ENCODE data around the gene TRAM2.
A peak's percentile ranks its signal among the peaks of the same experiment; 100 is the strongest.

Gene TRAM2

DNA sequence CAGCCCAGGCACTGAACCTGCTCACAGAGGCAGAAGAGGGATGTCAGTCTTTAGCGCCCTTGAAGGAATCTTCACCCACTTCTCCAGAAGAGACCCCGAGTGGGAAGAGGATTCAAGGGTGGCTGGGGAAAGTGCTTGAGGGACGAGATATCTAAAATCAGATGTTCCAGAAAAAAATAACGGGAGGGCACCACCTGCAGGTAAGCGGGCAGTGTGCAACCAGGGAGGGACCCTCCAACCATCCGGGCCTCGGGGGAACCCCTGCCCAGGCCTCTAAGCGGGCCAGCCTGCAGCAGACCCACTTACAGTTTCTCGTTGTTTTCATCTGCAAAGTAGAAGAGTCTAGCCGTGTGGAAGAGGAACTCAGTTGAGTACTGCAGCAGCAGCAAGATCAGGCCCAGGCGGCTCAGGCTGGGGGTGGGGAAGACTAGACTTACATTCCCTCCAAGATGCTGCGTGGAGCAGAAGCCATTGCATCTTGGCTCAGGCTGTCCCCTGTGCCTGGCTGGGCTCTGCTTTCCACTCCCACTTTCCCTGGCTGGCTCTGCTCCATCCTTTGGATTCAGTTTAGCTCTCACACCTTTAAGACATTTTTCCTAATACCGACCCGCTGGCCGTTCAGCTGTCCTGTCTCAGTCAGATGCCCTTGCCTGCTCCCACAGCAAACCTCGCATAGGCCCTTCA lies 71.0 kb downstream of the TRAM2 start:
- no peak for DNase-seq

- DNase-seq = no peak
These were observed 72.1 kb downstream of the TRAM2 start for GRCh38 chr6:52504782-52505136.

DNA sequence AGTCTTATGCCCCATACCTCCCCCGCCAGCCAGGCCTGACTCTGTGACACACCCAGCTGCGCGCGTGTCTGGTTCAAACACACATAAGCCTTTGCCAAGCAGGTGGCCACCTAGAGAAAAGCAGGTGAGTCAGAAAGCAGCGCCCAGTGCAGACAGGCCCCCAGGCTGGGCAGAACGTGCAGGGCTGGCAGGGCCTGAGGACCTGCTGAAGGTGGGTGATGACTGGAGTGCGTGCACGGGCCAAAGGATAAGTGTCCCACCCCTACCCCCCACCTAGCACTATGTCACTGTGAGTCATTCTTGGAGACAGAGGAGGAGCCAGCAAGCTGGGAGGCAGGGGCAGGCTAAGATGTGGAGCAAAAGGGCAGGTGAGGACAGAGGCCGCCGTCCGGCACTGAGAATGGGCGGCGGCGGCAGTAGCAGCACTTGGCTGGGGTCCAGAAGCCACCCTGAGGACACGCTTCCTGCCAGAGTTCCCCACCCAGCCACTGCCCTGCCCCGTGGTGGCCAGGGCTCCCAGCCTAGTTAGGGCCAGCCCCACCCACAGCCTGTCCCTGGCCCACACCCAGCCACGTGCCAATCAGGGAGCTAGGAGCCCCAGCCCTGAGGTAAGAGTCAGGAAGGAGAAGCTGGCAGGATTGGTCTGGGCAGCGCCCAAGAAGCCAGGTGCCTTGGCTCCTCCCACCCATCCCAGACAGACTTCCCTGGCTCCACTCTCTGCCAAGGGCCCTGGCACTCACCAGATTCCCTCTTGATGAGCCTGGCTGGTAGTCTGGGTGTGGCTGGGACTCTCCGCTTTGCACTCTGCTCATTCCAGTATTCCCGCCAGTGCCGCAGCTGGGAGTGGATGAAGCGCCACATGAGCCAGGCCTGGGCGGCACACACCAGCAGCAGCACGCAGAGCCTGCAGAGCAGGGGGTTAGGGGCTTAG lies 72.7 kb downstream of the TRAM2 start:
- DNase-seq = no peak

GRCh38 chr6:52503323-52503747 lies 73.5 kb downstream of the TRAM2 start:
- DNase-seq = no peak

DNA sequence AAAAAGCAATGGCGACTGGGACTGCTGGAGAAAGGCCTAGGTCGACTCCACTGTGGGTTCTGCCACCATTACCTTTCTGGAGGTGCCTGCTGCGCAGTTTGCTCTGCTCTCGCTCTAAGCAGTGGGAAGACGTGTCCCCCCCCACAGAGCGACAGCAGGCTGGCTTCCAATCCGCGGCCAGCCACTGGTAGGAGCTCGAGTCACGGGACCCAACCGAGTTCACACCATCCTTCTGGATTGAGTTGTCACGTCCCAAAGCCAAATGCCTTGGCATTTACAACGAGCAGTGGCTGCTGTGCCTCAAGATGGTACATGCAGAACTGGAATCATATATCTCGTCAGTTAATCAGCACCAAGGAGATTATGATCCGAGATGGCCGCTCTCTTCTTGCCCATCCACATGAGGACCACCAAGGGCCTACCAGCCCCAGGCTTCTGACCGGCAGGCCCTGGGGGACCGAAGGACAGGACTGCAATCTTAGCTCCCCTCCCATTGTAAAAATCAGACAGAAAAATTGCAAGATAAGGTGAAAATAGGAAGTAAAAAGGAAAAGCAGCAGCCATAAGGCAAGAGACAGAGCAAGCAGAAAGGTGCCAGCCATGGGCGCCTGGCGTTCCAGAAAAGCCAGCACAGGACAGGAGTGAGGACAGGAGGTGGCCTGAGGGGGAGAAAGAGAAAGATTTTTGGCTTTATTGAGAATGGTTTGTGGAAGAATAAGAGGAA lies 74.4 kb downstream of the TRAM2 start:
- no peak for DNase-seq

- DNase-seq = no peak
These were observed 76.4 kb downstream of the TRAM2 start for GRCh38 chr6:52500238-52501129.

GRCh38 chr6:52499681-52500236 lies 77.1 kb downstream of the TRAM2 start:
- DNase-seq = no peak

DNA sequence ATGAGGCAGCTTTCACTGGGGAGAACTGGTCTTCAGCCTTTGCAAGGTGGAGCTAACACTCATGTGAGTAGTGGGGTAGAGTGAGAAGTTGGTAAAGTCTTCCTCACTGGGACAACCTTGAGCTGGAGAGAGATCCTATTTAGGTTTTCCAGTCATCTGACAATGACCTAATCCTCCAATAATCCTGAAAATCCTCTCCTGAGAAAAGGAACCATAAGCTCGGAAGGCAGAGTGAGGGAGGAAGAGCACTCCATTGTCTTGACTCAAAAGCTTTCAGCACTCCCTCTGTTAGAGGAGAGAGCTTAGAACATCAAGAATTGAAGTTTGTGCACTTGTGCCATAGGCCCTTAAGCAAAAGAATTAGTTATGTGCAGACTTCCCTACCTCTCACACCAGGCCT lies 77.8 kb downstream of the TRAM2 start:
- DNase-seq = no peak

GRCh38 chr6:52498538-52499017 lies 78.3 kb downstream of the TRAM2 start:
- DNase-seq = no peak

DNA sequence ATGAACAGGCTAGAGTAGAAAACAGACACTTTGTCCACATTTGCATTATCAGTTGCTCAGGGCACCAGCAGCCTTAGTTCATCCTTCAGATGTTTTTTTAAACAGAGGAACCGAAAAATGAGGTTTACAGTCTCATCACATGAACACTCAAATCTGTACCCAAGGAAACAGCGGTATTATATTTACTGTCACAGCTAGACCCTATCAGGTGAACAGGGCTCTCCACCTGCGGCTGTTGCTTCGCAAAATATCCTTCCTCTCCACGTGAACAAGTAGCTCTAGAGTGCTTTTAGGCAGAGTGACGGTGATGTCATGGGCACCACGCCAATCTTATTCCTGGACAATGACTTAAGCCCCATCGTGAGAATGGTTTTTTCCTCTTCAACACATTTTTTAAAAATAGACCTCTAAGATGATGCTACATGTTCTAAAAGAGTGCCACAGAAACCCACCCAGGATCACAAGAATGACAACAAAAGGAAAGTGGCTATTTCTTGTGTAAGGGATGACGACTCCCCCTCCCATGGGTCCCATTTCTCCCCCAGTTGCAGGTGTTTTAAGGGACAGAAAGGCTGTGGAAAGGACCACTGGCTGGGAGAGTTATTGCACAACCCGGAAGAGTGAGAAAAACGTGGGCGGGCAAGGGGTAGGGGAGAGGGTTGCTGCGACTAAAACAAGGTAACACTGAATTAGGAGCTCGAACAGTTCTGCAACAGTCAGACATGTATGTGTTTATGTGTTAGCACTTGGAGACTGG lies 79.0 kb downstream of the TRAM2 start:
- DNase-seq = no peak

DNA sequence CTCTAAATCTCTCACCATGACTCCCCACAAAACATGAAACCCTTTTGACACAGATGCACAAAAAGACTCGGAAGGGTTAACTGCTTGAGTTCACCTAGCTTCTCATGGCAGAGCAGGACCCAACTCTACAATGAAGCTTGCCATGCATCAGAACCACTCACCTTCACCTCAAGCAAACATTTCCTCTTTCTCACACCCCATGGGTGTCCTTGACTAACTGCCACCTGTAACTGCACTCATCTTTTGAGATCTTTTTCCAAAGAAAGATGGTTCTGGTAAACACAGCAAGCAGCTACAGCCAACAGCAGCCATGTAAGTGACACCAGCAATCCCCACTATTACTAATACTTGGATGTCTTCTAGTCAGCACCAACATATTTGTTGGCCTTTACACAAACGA lies 80.2 kb downstream of the TRAM2 start:
- no peak for DNase-seq

GRCh38 chr6:52495922-52496321 lies 80.9 kb downstream of the TRAM2 start:
- no peak for DNase-seq

DNA sequence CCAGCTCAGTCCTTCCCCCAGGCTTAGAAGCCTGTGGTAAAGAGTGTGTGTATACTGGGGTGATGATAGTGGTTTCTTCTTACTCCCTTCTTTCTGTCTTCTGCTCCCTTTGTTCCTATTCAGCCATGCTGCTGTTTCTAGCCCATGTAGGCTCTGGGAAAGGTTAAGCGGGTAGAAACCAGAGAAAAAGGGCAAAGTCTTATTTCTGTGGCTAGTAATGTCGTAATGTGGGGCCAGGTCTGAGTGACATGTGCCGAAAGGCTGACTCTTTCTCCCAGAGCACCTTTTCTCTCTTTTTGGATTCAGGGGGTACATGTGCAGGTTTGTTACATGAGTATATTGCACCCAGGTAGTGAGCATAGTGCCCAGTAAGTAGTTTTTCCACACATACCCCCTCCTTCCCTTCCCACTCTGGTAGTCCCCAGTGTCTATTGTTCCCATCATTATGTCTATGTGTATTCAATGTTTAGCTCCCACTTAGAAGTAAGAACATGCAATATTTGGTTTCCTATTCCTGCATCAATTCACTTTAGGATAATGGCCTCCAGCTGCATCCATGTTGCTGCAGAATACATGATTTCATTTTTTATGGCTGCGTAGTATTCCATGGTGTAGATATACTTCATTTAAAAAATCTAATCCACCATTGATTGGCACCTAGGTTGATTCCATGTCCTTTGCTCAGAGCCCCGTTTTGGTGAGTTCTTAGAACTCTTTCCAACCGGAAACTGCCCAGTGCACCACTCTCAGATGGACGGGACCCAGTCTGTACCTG lies 82.4 kb downstream of the TRAM2 start:
- no peak for DNase-seq

DNA sequence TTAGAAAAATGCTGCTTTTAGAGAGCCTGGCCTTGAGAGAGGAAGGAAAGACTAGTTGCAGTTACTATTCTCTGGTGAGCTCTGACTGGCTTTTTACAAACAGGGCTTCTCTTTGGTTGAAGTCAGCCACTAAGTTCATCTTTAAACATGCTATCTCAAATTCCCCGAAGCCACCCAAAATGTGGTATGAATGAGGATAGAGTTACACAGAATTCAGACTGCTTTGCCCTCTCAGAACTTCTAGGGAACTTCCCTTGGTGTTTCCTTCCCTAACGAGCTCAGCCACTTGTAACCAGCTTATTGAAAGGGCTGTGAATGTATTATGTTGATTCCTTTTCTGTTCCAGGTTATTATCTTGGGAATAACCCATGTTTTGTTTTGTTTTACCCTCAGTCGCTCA lies 83.2 kb downstream of the TRAM2 start:
- peak; percentile 29 for DNase-seq

DNA sequence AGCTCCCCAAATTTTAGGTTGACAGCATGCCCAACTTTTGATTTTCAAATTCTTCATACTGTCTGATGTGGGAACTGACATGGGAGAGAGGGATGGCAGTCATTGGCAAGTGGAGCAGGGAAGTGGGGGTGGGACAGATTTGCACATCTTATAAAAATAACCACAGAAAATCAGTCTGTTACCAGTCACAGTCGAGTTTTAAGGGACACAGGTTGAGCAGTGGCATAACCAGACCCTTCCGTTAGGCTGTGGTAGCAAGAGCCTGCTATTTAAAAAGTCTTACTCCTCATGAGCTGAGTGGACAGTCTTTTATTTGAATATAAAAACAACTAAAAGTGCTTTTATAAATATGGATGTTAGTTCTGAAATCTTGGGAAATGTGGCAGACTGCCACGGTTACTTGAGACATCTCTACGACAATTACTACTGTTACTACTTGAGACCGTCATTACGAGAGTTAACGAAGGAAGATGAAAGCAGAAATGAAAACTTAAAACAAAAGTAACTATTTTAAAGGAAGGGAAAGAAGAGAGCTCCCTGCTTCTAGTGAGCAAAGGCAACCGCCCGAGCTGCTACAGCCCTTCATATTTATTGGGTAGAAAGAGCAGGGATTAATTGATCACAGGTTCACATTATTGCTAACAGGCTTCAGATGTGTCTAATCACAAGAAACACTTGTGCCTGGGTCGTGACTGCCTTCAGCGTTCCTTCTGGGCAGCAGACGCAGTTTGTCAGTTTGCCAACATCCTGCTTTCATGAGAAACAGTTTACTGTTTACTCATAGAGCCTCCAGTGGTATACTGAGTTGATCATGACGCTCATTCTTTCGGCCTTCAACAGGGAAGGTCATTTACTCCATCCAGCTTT lies 85.4 kb downstream of the TRAM2 start:
- DNase-seq = no peak

DNA sequence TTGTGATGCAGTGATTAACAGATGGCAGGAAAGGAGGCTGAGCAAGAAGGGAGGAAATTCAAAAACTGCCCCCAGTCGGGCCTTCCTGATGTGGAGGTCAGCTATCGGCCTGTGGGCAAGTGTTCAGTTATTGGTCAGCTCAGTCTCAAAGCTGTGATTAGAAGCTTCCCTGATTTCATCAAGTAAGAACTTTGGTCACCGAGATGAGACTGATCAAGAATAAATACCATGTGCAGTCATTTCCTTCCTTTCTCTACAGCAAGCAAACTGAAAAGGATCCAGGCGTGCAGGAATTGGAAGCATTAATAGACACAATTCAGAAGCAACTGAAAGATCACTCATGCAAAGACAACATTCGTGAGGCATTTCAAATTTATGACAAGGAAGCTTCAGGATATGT lies 87.0 kb downstream of the TRAM2 start:
- no peak for DNase-seq

GRCh38 chr6:52483671-52484003 lies 93.2 kb downstream of the TRAM2 start:
- DNase-seq = no peak

DNA sequence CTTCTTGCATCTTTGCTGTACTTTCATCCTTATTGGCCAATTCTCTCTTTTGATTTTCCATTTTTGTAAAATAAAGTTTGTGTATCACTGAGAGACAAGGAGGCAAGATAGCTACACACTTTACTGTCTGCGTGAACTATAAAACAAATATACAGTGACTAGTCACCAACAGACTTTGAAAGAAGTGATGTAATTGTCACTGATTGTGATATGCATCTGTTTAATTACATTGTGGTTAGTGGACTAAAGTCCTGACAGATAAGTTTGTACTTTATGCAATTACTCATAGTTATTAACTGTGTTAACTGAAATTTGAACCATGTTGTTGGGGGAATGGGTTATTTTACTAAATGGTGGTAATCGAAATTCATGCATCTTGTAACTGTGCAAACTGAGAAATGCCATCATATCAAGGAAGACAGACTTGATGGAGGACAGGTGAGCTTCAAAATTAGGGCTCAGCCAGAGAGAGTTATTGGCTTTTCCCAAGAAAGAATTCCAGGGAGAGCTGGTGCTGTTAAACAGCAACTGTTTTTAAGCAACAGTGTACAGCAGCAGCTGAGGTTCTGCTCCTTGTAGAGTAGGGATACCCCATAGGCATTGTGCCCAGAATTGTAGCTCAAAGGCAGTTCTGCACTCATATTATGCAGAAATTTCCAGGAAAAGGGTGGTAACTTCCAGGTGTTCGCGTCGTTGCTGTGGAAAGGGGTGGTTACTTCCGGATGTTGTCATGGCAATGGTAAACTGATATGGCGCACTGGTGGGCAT lies 93.8 kb downstream of the TRAM2 start:
- no peak for DNase-seq

DNA sequence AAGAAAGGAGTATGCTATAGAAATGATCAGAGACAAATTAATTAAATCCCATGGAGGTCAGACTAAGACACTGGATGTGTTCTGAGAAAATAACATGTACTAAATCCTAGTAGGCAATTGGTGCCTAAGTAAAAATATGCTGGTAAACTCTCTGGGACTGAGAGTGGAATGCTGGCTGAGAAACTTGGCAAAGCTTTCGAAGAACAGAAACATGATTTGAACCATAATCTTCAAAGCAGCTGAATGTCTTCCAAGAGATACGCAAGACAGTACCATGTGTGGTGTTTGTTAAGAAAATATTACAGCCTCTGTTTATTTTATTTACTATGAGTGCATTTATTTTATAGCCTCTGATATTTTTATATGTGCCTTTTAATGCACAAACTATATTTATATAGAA lies 101.6 kb downstream of the TRAM2 start:
- no peak for DNase-seq
